Medulla oblongata (tissue), 1 donor: Measurements from ENCODE around the gene CCN2.
A peak's percentile ranks its signal among the peaks of the same experiment; 100 is the strongest.

Source experiments
- DNase-seq: peaks from one replicate; pipeline ENCODE4 v3.0.0-alpha.2; 2015; ENCODE audit errors: extremely low spot score

Gene CCN2

GRCh38 chr6:131966443-131966842 lies 15.3 kb upstream of the CCN2 start:
- no peak for DNase-seq

- DNase-seq = no peak
Observed at GRCh38 chr6:131963063-131963462, 11.9 kb upstream of the CCN2 start.

GRCh38 chr6:131960371-131961133 lies 9.4 kb upstream of the CCN2 start:
- DNase-seq = no peak

- no peak for DNase-seq
Observed at GRCh38 chr6:131958542-131959470, 7.6 kb upstream of the CCN2 start.

GRCh38 chr6:131958095-131958494 lies 6.9 kb upstream of the CCN2 start:
- no peak for DNase-seq

GRCh38 chr6:131955876-131956275 lies 4.7 kb upstream of the CCN2 start:
- DNase-seq = no peak

- no peak for DNase-seq
Observed at GRCh38 chr6:131955192-131955591, 4.0 kb upstream of the CCN2 start.

- no peak for DNase-seq
Observed at GRCh38 chr6:131954775-131955107, 3.6 kb upstream of the CCN2 start.

- DNase-seq = no peak
Observed at GRCh38 chr6:131954059-131954774, 3.0 kb upstream of the CCN2 start.

GRCh38 chr6:131952886-131953509 lies 1.8 kb upstream of the CCN2 start:
- DNase-seq = no peak

- no peak for DNase-seq
Observed at GRCh38 chr6:131951576-131952230, 531 bp upstream of the CCN2 start.

GRCh38 chr6:131949909-131950766 lies 1.0 kb downstream of the CCN2 start:
- DNase-seq = peak; percentile 78

GRCh38 chr6:131949620-131949908 lies 1.6 kb downstream of the CCN2 start:
- no peak for DNase-seq

GRCh38 chr6:131948692-131949619 lies 2.2 kb downstream of the CCN2 start:
- no peak for DNase-seq

- DNase-seq = no peak
Observed at GRCh38 chr6:131947986-131948661, 3.0 kb downstream of the CCN2 start.

GRCh38 chr6:131946992-131947955 lies 3.9 kb downstream of the CCN2 start:
- DNase-seq = no peak

GRCh38 chr6:131946404-131946991 lies 4.7 kb downstream of the CCN2 start:
- DNase-seq = no peak
